Activated T-cell treated with anti-CD3 and anti-CD28 coated beads, Interleukin-2, amount 50 U/mL, for 1 hour (primary cell): ENCODE data around the gene NEURL1B.
"Not testable (repeated sequence)": the region's sequence is repeated elsewhere in the genome, so short reads cannot be mapped to it uniquely, and the experiment has no call there.

Source experiments
- DNase-seq: peaks from one replicate; pipeline ENCODE4 v3.0.0-alpha.2; 2020

Gene NEURL1B

DNA sequence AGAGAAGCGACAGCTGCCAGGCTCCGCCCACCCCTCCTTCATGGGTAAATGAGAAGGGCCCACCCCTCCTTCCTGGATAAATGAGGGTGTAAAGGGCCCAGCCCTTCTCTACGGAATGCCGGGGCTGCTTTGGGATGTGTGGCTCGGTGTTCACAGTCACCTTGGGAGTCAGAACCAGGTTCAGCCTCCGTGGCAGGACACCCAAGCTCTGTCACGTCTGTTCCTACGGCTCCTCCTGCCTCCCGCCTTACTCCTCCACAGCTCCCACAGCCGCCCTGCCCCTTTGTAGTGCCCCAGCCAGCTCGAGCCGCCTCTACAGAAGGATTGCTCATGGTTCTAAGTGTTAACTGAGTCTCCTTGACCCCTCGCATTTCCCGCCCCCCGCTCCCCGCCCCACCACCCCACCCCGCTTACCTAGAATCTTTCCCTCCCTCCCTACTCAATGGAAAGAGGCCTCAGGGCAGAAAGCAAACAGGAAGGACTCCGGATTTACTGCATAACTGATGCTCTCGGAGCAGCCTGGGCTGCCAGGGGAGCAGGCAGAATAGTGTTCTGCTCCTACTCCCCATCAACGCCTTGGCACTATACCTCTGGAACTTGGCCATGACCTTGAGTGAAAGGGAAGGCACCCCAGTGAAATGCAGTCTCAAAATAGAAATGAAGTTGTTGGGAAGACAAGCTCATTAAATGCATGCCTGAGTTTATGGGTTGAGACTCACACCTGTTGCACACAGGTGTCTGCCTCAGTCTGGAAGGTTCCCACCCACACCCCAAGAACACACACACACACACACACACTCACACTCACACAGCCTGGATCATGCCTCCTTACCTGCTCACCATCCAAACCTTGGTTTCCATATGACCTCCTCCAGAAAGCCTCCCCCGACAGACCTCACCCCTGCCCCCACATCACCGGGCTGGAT lies 59.6 kb downstream of the NEURL1B start:
- no peak for DNase-seq

DNA sequence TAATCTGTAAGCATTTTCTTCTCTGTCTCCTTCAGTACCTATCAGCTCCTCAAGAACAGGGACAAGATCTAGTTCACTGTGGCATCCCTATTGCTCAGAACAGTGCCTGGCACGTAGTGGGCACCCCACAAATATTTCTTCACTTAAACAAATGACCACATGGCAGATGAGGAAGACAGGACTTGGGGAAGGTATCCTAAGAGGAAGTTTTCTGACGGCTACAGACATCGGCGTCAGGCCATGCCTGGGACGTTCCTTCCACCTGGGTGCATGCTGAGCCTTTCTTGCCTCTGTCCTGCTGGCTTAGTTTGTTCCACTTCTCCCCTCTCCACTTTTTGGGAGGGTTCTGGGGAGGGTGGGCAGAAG lies 60.2 kb downstream of the NEURL1B start:
- DNase-seq = no peak

DNA sequence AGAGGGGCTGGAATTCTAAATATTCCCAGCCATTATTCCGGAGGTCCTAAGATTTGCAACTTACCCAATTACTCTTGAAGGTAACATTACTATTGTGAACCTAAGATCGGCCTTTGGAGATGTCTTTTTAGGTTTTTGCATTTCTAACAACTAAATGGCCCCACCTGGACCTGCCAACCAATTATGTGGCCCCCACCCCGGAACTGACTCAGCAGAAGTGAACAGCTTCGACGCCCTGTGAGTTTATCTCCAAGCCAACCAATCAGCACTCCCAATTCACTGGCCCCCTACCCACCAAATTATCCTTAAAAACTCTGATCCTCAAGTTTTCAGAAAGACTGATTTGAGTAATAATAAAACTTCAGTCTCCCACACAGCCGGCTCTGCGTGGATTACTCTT lies 62.9 kb downstream of the NEURL1B start:
- DNase-seq = no peak

DNA sequence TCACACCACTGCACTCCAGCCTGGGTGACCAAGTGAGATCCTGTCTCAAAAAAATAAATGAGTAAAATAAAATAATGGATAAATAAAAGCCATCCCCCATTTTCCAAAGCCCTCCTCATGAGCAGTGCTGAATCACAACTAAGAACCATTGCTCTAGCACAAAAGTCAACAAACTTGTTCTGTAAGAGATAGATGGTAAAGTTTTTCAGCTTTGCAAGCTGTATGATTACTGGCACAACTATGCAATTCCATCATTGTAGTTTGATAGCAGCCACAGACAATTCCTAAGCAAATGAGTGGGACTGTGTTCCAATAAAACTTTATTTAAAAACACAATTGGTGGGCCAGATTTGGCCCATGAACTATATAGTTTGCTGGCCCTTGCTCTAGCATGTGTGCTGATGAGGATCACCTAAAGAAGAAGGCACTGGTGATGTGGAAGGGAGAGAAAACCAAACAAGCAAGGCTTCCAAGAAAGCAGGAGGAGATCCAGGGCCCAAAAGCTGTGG lies 64.6 kb downstream of the NEURL1B start:
- DNase-seq = no peak

DNA sequence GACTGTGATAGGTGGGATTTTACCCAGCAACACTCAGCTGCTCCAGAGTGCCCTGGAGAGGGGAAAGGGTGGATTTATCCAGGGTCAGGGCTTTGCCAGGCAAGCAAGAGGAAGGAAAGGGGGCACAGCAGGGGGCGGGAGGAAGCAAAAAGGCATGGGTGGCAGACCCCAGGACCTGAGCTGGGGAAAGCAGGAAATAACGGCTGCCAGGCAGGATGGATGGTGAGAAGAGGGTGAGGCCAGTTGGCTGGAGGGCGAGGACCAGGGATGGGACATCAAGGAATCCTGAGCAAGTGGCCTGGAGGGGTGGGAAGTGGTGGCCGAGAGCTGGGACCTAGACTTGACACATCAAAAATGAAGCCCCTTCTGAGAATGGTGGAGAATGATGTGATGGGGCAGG lies 65.7 kb downstream of the NEURL1B start:
- no peak for DNase-seq

DNA sequence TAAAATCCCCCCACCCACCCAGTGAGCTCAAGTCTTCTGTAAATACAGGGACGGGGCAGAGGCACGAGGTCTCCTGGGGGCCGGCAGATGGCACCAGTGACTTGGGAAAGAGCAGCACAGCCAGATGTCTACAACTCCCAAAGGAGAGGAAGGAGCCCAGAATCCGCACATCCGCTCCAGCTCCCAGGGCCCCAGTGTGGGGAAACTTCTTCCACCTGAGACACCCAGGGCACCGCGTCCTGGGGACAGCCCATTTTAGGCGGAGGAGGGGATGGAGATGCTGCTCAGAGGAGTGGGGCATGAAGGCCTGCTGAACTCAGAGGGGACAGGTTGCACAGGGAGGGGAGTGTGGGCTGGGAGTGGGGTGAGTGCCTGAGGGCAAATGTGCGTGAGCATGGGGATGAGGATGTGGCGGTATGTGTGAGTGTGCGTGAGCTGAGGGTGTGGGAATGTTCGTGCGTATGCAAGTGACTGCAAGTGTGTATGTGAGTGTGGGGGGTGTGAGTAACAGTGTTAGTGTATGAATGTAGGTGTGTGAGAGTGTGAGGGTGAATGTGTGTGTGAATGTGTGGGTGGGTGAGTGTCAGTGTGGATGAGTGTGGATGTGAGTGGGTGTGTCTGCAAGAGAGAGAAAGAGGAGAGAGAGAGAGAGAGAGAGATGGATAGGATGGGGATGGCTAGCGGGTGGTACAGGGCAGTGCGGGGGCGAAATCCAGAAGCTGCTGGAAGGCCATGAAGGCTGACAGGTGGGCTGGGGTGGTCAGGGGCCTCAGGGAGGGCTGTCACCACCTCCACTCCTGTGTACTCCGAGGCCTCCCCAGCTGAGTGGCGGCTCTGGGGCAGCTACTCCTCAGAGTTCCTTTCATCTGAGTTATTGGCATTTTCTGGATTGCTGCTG lies 66.5 kb downstream of the NEURL1B start:
- DNase-seq = no peak

DNA sequence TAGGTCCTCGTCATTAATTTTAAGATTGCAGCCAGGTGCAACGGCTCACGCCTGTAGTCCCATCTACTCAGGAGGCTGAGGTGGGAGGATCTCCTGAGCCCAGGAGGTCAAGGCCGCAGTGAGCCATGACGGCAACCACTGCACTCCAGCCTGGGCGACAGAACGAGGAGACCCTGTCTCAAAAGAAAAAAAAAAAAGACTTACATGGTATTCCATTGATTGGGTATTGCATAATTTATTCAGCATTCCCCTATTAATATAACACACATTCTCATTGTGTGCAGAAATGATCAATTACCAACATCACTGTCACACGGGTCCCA lies 67.1 kb downstream of the NEURL1B start:
- no peak for DNase-seq

DNA sequence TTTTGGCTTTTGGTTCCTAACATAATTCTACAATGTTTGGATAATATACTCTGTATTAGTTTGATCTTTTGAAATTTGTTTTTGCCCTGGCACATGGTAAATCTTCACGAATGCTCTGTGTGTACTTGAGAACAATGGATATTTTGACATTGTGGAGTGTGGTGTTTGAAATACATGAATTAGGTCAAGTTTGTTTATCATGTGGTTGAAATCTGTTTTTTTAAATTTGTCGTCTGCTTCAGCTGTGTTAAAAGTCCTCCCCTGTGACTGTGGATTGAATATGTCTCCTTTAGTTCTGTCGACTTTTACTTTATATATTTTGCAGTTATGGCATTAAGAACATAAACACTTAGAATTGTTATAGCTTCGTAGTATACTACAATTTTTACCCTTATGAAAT lies 69.6 kb downstream of the NEURL1B start:
- DNase-seq = no peak

DNA sequence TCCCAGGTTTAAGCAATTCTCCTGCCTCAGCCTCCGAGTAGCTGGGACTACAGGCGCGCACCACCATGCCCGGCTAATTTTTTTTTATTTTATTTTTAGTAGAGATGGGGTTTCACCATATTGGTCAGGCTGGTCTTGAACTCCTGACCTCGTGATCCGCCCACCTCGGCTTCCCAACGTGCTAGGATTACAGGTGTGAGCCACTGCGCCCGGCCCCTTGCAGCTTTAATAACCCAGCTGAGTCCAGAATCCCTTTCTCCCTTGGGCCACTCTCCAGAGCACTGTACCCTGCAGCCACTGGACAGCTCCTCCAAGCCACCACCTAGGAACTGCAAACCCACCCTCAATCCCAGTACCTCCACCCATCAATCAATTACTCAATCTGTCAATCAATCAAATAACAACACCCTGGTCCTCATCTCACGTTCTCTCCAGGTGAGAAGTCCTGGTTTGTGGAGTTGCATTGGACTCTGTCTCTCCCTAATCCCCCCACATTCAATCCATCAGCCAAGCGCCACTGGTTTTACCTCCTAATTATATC lies 70.3 kb downstream of the NEURL1B start:
- not testable (repeated sequence) for DNase-seq

DNA sequence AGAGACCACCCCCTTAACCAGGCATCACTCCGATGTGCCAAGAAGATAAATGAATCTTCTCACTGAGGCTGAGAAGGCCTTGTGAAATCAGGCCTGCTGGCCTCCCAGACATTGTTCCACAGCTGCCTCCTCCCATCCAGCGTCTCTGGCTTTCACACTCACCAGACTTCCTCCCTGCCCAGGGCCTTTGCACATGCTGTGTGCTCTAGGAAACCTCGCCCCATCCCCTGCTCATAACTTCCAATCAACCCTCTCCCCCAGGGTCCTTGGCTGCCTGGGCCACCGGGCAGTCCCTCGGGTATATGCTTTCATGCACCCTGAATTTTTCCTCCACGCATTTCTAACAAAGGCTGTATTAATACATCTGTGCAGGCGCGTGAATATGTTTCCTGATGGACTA lies 71.5 kb downstream of the NEURL1B start:
- DNase-seq = no peak

DNA sequence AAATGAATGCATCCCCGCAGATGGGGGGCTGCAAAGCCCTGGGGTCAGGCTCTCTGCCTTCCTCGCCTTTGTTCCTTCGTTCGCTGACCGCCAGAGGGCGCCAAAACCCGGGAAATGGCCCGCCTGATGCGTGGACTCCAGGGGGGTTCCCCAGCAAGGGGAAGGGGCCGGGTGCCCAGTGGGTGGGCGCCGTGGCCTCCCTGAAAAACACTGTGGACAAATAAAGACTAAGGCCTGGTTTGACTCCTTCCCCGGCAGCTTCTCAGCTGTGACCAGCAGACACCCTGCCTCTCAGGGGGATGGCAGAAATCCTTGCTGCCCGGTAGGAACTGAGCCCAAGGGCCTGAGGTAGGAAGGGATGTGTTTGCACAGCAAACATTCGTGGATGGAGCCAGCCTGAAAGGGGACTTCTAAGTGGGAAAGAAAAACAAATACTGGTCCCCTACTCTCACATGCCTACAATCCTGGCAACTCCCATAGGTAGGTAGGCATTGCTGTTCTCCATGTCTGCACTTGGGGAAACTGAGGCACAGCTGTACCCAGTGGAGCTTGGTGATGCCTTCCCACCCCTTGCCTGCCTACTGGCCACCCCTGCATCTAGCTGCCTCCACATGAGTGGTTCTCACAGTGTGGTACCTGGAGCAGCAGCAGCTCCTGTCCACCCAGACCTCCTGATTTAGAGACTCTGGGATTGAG lies 72.2 kb downstream of the NEURL1B start:
- peak; percentile 81 for DNase-seq

DNA sequence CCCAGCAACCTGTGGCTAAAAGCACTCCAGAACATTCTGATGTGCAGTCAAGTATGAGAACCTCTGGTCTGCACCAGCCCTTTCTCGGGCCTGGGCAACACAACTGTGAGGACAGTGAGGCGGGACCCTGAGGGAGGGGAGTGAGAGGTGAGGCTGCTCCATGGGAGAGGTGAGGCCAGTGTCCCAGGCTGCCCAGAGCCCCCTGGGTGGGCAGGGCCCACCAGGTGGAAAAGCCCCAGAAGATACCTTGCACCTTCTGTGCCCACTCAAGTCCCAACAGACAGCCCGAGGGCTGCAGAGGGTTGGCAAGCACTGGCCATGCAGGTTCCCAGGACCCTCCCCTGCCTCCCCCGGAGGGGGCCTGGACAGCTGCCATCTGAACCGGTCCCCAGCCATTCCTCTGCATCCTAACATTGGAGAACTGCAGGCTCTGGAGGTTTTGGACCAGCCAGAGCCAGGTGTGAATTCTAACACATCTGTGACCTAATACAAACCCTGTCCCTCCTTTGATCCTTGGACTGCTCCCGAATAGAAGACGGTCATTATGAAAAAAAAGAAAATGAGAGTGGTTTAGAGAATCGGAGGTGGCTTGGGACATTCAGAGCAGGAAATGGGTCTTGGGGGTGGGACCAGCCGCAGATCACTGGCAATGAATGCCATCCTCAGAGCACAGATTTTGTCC lies 72.9 kb downstream of the NEURL1B start:
- DNase-seq = no peak

DNA sequence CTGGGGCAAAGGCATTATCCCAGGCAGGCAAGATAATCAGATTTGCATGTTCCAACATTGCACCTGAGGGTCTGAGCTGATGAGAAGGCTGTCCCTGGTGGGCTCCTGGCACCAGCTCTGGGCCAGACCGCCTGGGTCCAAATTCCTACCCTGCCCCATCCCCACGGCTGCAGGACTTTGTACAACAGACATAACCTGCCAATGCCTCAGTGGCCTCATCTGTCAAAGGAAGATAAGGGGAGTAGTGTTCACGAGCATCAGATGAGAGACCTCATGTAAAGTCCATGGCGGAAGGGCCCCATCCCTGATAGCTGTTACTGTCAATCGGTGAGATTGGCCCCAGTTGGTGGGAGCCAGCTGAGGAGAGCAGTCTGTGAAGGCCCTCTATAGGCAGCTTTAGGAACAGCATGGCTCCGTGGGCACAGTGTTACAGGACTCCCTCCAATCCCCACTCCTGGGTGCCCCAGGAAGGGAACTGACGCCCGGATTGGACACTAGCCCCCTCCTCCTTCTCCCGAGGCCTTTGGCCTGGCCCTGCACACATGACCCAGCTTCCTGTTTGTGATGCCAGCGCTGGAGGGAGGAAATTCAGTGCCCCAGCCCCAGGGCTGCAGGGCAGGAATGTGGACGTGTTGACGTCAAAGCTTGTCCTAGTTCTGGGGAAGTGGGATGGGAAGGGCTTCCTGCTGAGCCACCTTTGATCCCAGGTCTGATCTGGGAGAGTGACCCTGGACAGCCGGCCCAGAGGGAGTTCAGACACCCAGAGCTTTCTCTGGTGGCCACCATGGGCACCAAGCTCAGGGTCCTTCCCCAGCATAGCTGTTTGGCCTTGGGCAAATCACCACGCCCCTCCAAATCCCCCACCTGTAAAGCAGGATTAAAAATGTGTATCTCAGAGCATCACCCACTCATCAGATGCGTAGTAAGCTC lies 73.7 kb downstream of the NEURL1B start:
- DNase-seq = peak; percentile 71

DNA sequence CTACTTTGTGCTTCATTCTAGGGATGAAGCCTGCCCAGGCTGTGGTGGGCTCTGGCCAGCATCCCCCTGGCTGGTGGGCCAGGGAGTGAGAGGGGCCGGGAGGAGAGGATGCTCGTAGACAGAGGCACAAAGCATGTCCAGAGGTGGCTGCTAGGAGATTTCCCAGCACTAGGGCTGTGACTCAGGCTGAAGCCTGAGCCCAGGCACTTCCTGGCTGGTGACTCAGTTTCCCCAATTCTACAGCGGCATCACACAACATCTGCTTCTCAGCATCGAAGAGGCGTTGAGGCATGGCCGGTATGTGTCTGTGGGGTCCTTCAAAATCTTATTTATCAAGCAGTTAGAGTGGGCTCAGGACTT lies 74.3 kb downstream of the NEURL1B start:
- DNase-seq = no peak

DNA sequence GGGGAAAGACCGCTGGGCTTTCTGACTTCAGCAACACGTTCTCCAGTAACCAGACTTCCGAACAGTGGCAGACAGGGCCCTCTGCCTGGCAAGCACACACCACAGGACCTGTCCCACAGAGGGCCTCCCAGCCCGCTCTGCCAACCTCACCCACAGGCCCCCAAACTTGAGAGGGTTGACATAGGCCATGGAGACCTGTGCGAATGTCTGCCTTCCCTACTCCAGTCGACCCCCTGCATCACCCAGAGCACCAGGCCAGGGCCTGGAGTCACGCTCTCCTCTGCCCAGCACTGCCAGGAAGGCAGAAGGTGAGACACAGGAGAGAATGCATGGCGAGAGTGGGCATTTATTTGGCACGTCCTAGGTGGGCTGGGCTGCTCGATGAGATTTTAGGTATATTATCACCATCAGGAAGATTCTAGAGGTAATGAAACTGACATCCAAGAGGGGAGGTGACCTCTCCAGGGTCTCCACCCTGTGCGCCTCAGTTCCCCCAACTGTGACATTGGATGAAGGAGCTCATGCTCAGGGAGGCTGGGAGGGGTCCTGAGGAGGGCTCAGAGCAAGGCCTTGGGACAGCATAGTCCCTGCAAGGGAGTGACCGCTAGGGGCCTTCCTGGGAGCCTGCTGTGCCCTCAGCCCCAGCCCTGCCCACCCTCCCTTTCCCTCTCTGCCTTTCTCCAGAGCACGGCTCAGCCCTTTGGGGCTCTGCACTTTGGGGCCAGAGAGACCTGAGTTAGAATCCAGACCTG lies 75.0 kb downstream of the NEURL1B start:
- DNase-seq = no peak

DNA sequence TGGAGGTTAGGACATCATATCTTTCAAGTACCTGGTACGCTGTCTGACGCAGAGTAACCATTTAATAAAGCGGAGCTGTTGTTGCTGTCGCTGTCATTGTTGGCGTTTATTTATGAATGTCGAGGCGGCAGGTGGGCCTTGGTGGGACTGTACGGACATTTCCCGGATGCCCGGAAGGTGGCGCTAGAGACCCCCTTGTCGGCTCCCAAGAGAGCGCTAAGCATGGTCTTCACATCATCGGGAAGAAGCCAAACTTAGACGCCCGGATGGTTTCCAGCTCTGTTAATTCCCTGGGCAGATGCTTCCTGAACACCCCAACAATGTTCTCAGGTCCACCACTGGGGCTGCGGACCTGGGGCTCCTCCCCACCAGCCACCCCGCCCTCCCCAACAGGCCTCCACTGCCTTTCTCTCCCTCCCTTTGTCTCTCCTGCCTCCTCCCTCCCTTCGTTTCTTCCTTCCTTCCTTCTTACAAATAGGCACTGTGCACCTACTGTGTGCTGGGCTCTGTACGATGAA lies 75.8 kb downstream of the NEURL1B start:
- peak; percentile 90 for DNase-seq

DNA sequence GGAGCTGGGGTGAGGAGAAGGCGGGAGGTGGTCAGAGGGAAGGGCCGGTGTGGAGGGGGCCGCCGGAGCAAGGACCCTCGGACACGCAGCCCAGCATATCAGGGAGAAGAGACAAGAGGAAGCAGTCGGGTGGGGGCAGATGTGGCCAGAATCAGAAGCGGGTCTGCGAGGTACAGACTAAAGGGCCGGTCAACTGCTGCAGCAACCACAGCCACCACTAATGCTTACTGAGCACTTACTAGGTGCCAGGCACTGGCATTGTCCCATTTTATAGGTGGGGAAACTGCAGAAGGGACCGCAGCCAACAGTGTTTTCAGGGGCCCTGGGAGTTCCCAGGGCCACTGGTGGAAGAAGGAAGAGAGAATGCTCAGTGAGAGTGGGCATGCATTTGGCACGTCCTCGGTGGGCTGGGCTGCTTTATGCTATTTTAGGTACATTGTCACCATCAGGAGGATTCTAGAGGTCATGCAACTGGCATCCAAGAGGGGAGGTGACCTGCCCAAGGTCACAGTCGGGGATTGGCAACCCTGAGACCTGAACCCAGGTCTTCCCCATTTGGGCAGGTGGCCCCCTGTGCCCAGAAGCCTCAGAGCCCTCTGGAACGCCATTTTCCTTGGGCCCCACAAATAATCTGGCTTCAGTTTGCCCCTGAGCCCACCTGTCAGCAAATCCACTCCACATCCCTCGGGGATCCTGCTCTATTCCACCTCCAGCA lies 76.6 kb downstream of the NEURL1B start:
- DNase-seq = no peak

DNA sequence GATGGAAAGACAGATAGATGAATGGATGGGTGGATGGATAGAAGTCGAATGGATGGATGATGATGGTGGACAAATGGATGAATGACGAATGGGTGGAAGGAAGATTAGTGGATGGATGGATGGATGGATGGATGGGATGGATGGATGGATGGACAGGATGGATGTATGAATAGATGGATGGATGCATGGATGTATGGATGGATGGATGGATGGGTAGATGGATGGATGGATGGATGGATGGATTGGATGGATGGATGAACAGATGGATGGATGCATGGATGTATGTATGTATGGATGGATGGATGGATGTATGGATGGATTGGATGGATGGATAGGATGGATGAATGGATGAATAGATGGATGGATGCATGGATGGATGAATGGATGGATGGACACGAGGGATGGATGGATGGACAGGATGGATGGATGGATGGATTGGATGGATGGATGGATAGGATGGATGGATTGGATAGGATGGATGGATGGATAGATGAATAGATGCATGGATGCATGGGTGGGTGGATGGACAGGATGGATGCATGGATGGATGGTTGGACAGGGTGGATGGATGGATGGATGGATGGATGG lies 77.6 kb downstream of the NEURL1B start:
- DNase-seq = no peak

DNA sequence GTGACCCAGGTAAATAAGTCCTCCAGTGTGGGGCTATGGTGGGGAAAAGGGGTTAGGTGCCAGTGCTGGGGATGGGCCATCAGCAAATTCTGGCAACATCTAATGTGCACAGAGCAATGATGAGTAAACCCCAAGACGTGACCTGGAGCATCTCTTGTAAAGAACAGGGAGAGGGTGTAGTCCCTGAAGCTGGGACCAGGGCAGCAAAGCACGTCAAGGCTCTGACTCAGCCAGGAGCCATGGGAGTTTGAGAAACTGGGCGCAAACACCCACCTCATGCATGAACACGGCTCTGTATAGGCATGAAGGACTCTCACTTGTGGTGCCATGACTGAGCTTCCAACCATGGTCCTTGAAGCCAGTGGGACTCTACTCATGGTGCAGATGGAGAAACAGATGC lies 78.1 kb downstream of the NEURL1B start:
- no peak for DNase-seq
